ENCODE results near the gene PTGER2. TPM values are rescaled to one million over a fixed set of nuclear protein-coding genes. Genes with fewer than 3 reads are reported as not detected.

PTGER2 gene
- total and polyA plus RNA-seq, 2 of the 8 experiments (the other 6 are each of a cell fraction or from before 2014, with no cell fraction given): 1.2 TPM

GRCh38 chr14:52339262-52339661 lies 25.1 kb downstream of the PTGER2 start:
- H3K4me1 ChIP-seq (replicated peaks in 1 of 4; ENCODE audit: control insufficient read depth in 3 of 4, insufficient read depth in 4 of 4, low read length in 3 of 4): peaks cover 0 to 1% (median 0%) of the 10 kb centered on the region in 4 experiments; a peak in 1 of 7 replicates
- no peak overlapping the region for H3K27ac ChIP-seq (ENCODE audit: low read depth, low read length)
- H3K9me3 ChIP-seq (ENCODE audit: insufficient read depth in 2 of 2, low read depth in 1 of 2, low read length in 1 of 2): no peaks in the 10 kb centered on the region
- CTCF ChIA-PET (ENCODE audit: partially characterized antibody): no interaction called here
- H3K4ac ChIP-seq (replicated peaks; ENCODE audit: insufficient read length, low read depth, low read length): no peak overlapping the region
- no peak overlapping the region for H2AFZ ChIP-seq (ENCODE audit: low read length)
- POLR2A ChIA-PET (ENCODE audit: partially characterized antibody): no interaction called here
- H3K9ac ChIP-seq (replicated peaks in 1 of 4; ENCODE audit: extremely low read depth in 1 of 4, low read depth in 3 of 4, low read length in 3 of 4): no peak overlapping the region
- H3K18ac ChIP-seq (ENCODE audit: extremely low read depth, low read length): no peak overlapping the region
- H4K91ac ChIP-seq (replicated peaks; ENCODE audit: insufficient read length, low read length): no peak overlapping the region
- H4K5ac ChIP-seq (ENCODE audit: insufficient read length, low read depth, low read length): no peak overlapping the region
- no peak overlapping the region for H2AK5ac ChIP-seq (ENCODE audit: low read depth, low read length)
- no peak for DNase-seq (ENCODE audit: low read depth in 1 of 2, low spot score in 2 of 2)
- H2BK15ac ChIP-seq (ENCODE audit: low read length): no peak overlapping the region
- no peak overlapping the region for H2BK5ac ChIP-seq (ENCODE audit: low read depth, low read length)
- peak; percentile 68 for FAIRE-seq
- no peak overlapping the region for H3K4me2 ChIP-seq (ENCODE audit: insufficient read depth in 1 of 2, low read depth in 2 of 2, low read length in 2 of 2)
- H3K79me2 ChIP-seq (ENCODE audit: control insufficient read depth in 1 of 2, insufficient read depth in 2 of 2, low read length in 2 of 2): no peaks in the 10 kb centered on the region
- 86% methylated on average over 1 of the region's 1 CpG; no CpG with 5 or more reads in 1 of the 2 experiments for WGBS, 2 experiments (ENCODE audit: extremely low coverage in 1 of 2, insufficient coverage in 1 of 2, insufficient read length in 1 of 2, insufficient replicate concordance in 2 of 2, low coverage in 1 of 2, low lambda C conversion rate in 2 of 2, missing lambda C conversion rate in 1 of 2)
- no peak overlapping the region for H3K14ac ChIP-seq (ENCODE audit: insufficient read length)
- no peak overlapping the region for H3K23ac ChIP-seq (ENCODE audit: insufficient read length)
- no peak overlapping the region for H2BK12ac ChIP-seq (ENCODE audit: low read depth, low read length)
- H2BK20ac ChIP-seq (ENCODE audit: low read length): no peak overlapping the region
- no peak overlapping the region for H4K8ac ChIP-seq (ENCODE audit: extremely low read depth, insufficient read depth, low read length)
- H3K56ac ChIP-seq (replicated peaks; ENCODE audit: insufficient read length, low read depth, low read length): no peak overlapping the region
- no peak overlapping the region for H2BK120ac ChIP-seq (replicated peaks; ENCODE audit: low read depth, low read length)
- no peaks in the 10 kb centered on the region for H4K20me1 ChIP-seq (replicated peaks in 1 of 2; ENCODE audit: control insufficient read depth in 1 of 2, insufficient read depth in 2 of 2, low read length in 2 of 2)
- H3K27me3 ChIP-seq (replicated peaks in 1 of 4; ENCODE audit: control insufficient read depth in 3 of 4, extremely low read depth in 1 of 4, insufficient read depth in 3 of 4, low read length in 3 of 4): no peaks in the 10 kb centered on the region; a peak in 1 of 7 replicates
- peaks cover 4% of the 10 kb centered on the region; the same call in 1 of the 2 replicates for H3K23me2 ChIP-seq (ENCODE audit: low read depth, low read length)
- H3K4me3 ChIP-seq (ENCODE audit: extremely low read depth in 1 of 4, insufficient read depth in 2 of 4, low read depth in 3 of 4, low read length in 4 of 4): no peak overlapping the region
- no peaks in the 10 kb centered on the region for H3K36me3 ChIP-seq (ENCODE audit: control insufficient read depth in 2 of 4, insufficient read depth in 4 of 4, low read length in 3 of 4)
- no peaks in the 10 kb centered on the region for H3K79me1 ChIP-seq (ENCODE audit: low read depth, low read length)
- TF ChIP-seq EGR1 (IDR thresholded peaks at IDR 0.05; ENCODE audit: borderline replicate concordance, low read depth, low read length) (no peak), KDM1A (IDR thresholded peaks at IDR 0.05; ENCODE audit: borderline replicate concordance, low read length) (no peak), ATF3 (IDR thresholded peaks at IDR 0.05; ENCODE audit: insufficient read depth, low read depth, low read length) (no peak), CHD2 (IDR thresholded peaks at IDR 0.05; ENCODE audit: low read length) (no peak), CREB1 (IDR thresholded peaks at IDR 0.05) (no peak), RXRA (IDR thresholded peaks at IDR 0.05; ENCODE audit: insufficient read depth, low read depth, low read length) (no peak), USF2 (IDR thresholded peaks at IDR 0.05; ENCODE audit: low read length) (no peak), JUN (IDR thresholded peaks at IDR 0.05; ENCODE audit: low read depth, low read length) (no peak), E2F6 (IDR thresholded peaks at IDR 0.05) (no peak), KDM4A (IDR thresholded peaks at IDR 0.05; ENCODE audit: low read depth, low read length, severe bottlenecking) (no peak), POLR2AphosphoS5 (IDR thresholded peaks at IDR 0.05; ENCODE audit: low read depth, low read length) (no peak), GTF2F1 (IDR thresholded peaks at IDR 0.05; ENCODE audit: borderline replicate concordance, low read depth, low read length) (no peak), YY1 (IDR thresholded peaks at IDR 0.05; ENCODE audit: low read depth, low read length) (no peak)
